Gastroesophageal sphincter (tissue), 3 donors: ENCODE measurements around the gene DENND6B.

Source experiments
- CTCF ChIP-seq, 4 experiments: fragments of 200-600 bp in 2 of 4; fragments of 450-650 bp in 2 of 4; sonication (generic) in 1 of 4; IDR thresholded peaks; one replicate each; pipeline ENCODE4 v1.5.1; 2017 to 2019; ENCODE audit warnings: antibody characterized with exemption in 4 of 4, mild to moderate bottlenecking in 2 of 4, moderate library complexity in 2 of 4
- POLR2A ChIP-seq, 2 donors: fragments of 450-650 bp; IDR thresholded peaks; one replicate each; pipeline ENCODE4 v1.6.1; 2017; ENCODE audit warnings: antibody characterized with exemption in 2 of 2, mild to moderate bottlenecking in 2 of 2, moderate library complexity in 1 of 2

DNA sequence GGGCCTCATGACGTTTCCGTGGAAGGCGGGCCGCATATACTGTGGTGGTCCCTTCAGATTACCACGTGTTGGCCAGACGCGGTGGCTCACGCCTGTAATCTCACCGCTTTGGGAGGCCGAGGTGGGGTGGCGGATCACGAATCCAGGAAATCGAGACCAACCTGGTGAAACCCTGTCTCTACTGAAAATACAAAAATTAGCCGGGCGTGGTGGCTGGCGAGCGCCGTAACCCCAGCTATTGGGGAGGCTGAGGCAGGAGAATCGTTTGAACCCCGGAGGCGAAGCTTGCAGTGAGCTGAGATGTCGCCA is 853 bp upstream of the DENND6B start:
- no peak for TF ChIP-seq CTCF (IDR thresholded peaks at IDR 0.05)
- no peak for TF ChIP-seq POLR2A (IDR thresholded peaks at IDR 0.05)
